B cell (primary cell): Measurements from ENCODE around the gene IKZF2. TPM values are rescaled to one million over a fixed set of nuclear protein-coding genes. Genes with fewer than 3 reads are reported as not detected.

Experiments
- ATAC-seq: fragments of 200-7000 bp; cut with Tn5 transposase; one replicate; pipeline ENCODE4 v1.10.0; 2021; ENCODE audit warnings: low read depth, mild to moderate bottlenecking, moderate number of reproducible peaks, moderate library complexity
- CTCF ChIA-PET: fragments of 350-600 bp; sonication (Branson Sonifier 250); formaldehyde crosslinking; loops from one replicate; lab custom pipeline; 2021; ENCODE audit warnings: antibody characterized with exemption, inconsistent platforms; lab: Charles Lee
- POLR2A ChIA-PET: fragments of 350-600 bp; sonication (Branson Sonifier 250); formaldehyde crosslinking; loops from one replicate; lab custom pipeline; 2021; ENCODE audit warnings: antibody characterized with exemption; lab: Charles Lee
- DNase-seq: peaks from one replicate; pipeline ENCODE4 v3.0.0; 2013
- H2AFZ ChIP-seq: 2 replicates; pipeline ENCODE4 v1.6.1; 2012; ENCODE audit warnings: mild to moderate bottlenecking, low read depth, low read length; ENCODE audit not compliant: insufficient read depth, poor library complexity, severe bottlenecking
- H3K27ac ChIP-seq, 2 donors: 1 replicate in 1 of 2; 2 replicates in 1 of 2; pipeline ENCODE4 v1.5.1; 2012 to 2013; ENCODE audit warnings: low read length in 2 of 2, mild to moderate bottlenecking in 2 of 2, moderate library complexity in 1 of 2
- H3K27me3 ChIP-seq, 4 experiments: fragments of 200-600 bp in 1 of 4; sonication (generic) in 1 of 4; replicated peaks in 1 of 4; 1 replicate in 2 of 4; 2 replicates in 2 of 4; pipeline versions ENCODE4 v1.6.1 to v1.7.0; 2013 to 2016; ENCODE audit warnings: low read length in 3 of 4, mild to moderate bottlenecking in 2 of 4, mixed read lengths in 1 of 4, moderate library complexity in 1 of 4; ENCODE audit not compliant: insufficient read depth in 4 of 4, control insufficient read depth in 3 of 4; ENCODE audit errors: control extremely low read depth in 1 of 4
- H3K36me3 ChIP-seq, 2 experiments: replicated peaks in 1 of 2; 1 replicate in 1 of 2; 2 replicates in 1 of 2; pipeline versions ENCODE4 v1.6.1 to v1.7.1; 2013; ENCODE audit warnings: low read length in 1 of 2; ENCODE audit not compliant: insufficient read depth in 2 of 2, control insufficient read depth in 1 of 2; ENCODE audit errors: control extremely low read depth in 1 of 2, extremely low read depth in 1 of 2
- H3K4me1 ChIP-seq, 2 donors: fragments of 200-600 bp in 1 of 2; sonication (generic) in 1 of 2; 1 replicate in 1 of 2; 2 replicates in 1 of 2; pipeline versions ENCODE4 v1.5.1 to v1.6.1; 2013 to 2017; ENCODE audit warnings: low read length in 2 of 2; ENCODE audit not compliant: control insufficient read depth in 2 of 2, insufficient read depth in 2 of 2
- H3K4me2 ChIP-seq: replicated peaks from 2 replicates; pipeline ENCODE3; 2012; ENCODE audit warnings: mild to moderate bottlenecking, low read depth, low read length; ENCODE audit not compliant: poor library complexity, severe bottlenecking
- H3K4me3 ChIP-seq, 5 experiments: fragments of 200-600 bp in 1 of 5; sonication (generic) in 1 of 5; 1 replicate in 3 of 5; 2 replicates in 2 of 5; pipeline versions ENCODE4 v1.5.1 to v1.7.0; 2011 to 2016; ENCODE audit warnings: low read length in 4 of 5, mild to moderate bottlenecking in 4 of 5, low read depth in 2 of 5, control low read depth in 1 of 5, moderate library complexity in 1 of 5; ENCODE audit not compliant: insufficient read depth in 1 of 5; ENCODE audit errors: control extremely low read depth in 1 of 5, extremely low read depth in 1 of 5
- H3K79me2 ChIP-seq: fragments of 200-600 bp; sonication (generic); one replicate; pipeline ENCODE4 v1.6.0; 2016; ENCODE audit warnings: low read length; ENCODE audit not compliant: control insufficient read depth, insufficient read depth
- H3K9ac ChIP-seq: fragments of 200-600 bp; sonication (generic); 2 replicates; pipeline ENCODE4 v1.6.1; 2017; ENCODE audit warnings: mild to moderate bottlenecking, low read length, moderate library complexity
- H3K9me3 ChIP-seq, 3 donors: one replicate each; pipeline versions ENCODE4 v1.6.1 to v1.7.1; 2013; ENCODE audit warnings: low read length in 2 of 3; ENCODE audit not compliant: control insufficient read depth in 2 of 3, insufficient read depth in 1 of 3; ENCODE audit errors: control extremely low read depth in 1 of 3
- H4K20me1 ChIP-seq: 2 replicates; pipeline ENCODE4 v1.6.0; 2012; ENCODE audit warnings: mild to moderate bottlenecking, low read length; ENCODE audit not compliant: insufficient read depth, control insufficient read depth, poor library complexity, severe bottlenecking
- H3K27ac Mint-ChIP-seq: one replicate; pipeline ENCODE4 v1.8.0; 2021; ENCODE audit warnings: mixed read lengths
- H3K27me3 Mint-ChIP-seq: one replicate; pipeline ENCODE4 v1.8.0; 2021; ENCODE audit warnings: mixed read lengths
- H3K4me1 Mint-ChIP-seq: one replicate; pipeline ENCODE4 v1.8.0; 2021; ENCODE audit warnings: mixed read lengths
- H3K4me3 Mint-ChIP-seq: one replicate; pipeline ENCODE4 v1.8.0; 2021; ENCODE audit warnings: mixed read lengths
- H3K9me3 Mint-ChIP-seq: one replicate; pipeline ENCODE4 v1.8.0; 2022; ENCODE audit warnings: mixed read lengths; ENCODE audit not compliant: insufficient read depth
- EZH2 ChIP-seq: IDR thresholded peaks from 2 replicates; pipeline ENCODE4 v1.6.1; 2012; ENCODE audit warnings: borderline replicate concordance, low read depth, mild to moderate bottlenecking, moderate library complexity, low read length; ENCODE audit not compliant: insufficient read depth, poor library complexity, severe bottlenecking
- WGBS: methylation state at CpG from one replicate; pipeline ENCODE4 v1.1.5; 2013; ENCODE audit warnings: missing lambda C conversion rate; ENCODE audit not compliant: insufficient coverage; 5-methylcytosine and 5-hydroxymethylcytosine counted together
- intact Hi-C: fragments of 100-400 bp; cut with micrococcal nuclease; formaldehyde crosslinking; loops from one replicate; pipeline ENCODE4 v1.10.0; 2022
- polyA plus RNA-seq: library from polyadenylated mRNA; depleted of rRNA; stranded (reverse); fragments of >200 nt; gene quantifications from 2 replicates; pipeline ENCODE4 v1.2.3, GENCODE V29; 2012
- total RNA-seq, 2 donors: library from RNA; stranded (reverse); fragments of 120-200 nt in 1 of 2; gene quantifications; 1 replicate in 1 of 2; 2 replicates in 1 of 2; pipeline versions ENCODE4 v1.2.3 to v1.2.4, GENCODE V29; 2013 to 2022
- TF ChIP-seq, protein P1 (sequence below): fragments of 200-600 bp; IDR thresholded peaks from one replicate; pipeline ENCODE4 v1.8.0; 2022; ENCODE audit warnings: antibody characterized with exemption, mild to moderate bottlenecking

Gene IKZF2
- total and polyA plus RNA-seq, 2 donors (not counting 1 experiment from before 2014, with no cell fraction given) = 2.5 to 49.3 TPM

DNA sequence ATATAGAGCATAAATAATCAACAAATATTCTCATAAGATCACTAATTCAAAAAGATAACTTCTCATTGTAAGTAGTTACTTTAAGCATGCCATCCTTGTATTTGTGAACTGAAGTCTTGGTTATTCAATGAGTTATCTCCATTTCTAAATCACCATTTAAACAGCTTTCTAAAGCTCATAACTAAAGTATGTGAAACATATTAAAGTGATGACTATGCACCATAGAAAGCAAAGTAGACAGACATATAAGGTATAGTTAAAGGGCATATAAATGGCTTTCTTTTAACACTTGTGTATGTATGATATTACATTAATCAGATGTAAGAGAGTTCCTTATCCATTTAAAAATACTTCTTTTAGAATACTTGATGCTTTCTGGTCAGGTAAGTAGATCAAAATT, 83.5 kb downstream of the IKZF2 start:
- Histone ChIP-seq H4K20me1 (no peaks in the 10 kb centered on the region), H3K27ac (no peak overlapping the region), H3K9me3 (peaks cover 0 to 1% (median 0%) of the 10 kb centered on the region in 3 donors), H2AFZ (no peak overlapping the region), H3K4me2 (no peak overlapping the region), H3K79me2 (peaks cover 20% of the 10 kb centered on the region), H3K4me1 (peaks cover 3 to 11% of the 10 kb centered on the region in 2 donors), H3K36me3 (no peaks in the 10 kb centered on the region), H3K27me3 (no peaks in the 10 kb centered on the region), H3K4me3 (no peak overlapping the region), H3K9ac (no peak overlapping the region)
- no peak for ATAC-seq
- H3K27me3 Mint-ChIP-seq = no peaks in the 10 kb centered on the region
- H3K4me1 Mint-ChIP-seq = peaks cover 24% of the 10 kb centered on the region
- ChIA-PET CTCF (no interaction called here), POLR2A (no interaction called here)
- H3K9me3 Mint-ChIP-seq = no peaks in the 10 kb centered on the region
- intact Hi-C loops = no loop called here
- TF ChIP-seq, protein P1, sequence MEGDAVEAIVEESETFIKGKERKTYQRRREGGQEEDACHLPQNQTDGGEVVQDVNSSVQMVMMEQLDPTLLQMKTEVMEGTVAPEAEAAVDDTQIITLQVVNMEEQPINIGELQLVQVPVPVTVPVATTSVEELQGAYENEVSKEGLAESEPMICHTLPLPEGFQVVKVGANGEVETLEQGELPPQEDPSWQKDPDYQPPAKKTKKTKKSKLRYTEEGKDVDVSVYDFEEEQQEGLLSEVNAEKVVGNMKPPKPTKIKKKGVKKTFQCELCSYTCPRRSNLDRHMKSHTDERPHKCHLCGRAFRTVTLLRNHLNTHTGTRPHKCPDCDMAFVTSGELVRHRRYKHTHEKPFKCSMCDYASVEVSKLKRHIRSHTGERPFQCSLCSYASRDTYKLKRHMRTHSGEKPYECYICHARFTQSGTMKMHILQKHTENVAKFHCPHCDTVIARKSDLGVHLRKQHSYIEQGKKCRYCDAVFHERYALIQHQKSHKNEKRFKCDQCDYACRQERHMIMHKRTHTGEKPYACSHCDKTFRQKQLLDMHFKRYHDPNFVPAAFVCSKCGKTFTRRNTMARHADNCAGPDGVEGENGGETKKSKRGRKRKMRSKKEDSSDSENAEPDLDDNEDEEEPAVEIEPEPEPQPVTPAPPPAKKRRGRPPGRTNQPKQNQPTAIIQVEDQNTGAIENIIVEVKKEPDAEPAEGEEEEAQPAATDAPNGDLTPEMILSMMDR = no peak
- TF ChIP-seq EZH2 = no peak
- no peak overlapping the region for H3K27ac Mint-ChIP-seq
- no peak for DNase-seq
- H3K4me3 Mint-ChIP-seq = no peak overlapping the region

GRCh38 chr2:213066443-213066743, 85.0 kb downstream of the IKZF2 start:
- Histone ChIP-seq H4K20me1 (no peaks in the 10 kb centered on the region), H3K36me3 (no peaks in the 10 kb centered on the region), H3K4me3 (peak overlapping the region in 1 of 5 experiments; percentile 13), H3K27me3 (no peaks in the 10 kb centered on the region), H3K4me1 (peaks cover 3 to 11% of the 10 kb centered on the region in 2 donors), H2AFZ (peak overlapping the region; percentile 41), H3K9me3 (peaks cover 0 to 1% (median 0%) of the 10 kb centered on the region in 3 donors), H3K4me2 (peak overlapping the region; percentile 50), H3K79me2 (peaks cover 20% of the 10 kb centered on the region), H3K27ac (no peak overlapping the region), H3K9ac (peak overlapping the region; percentile 9)
- Mint-ChIP-seq H3K27ac (peak overlapping the region; percentile 28), H3K4me1 (peaks cover 24% of the 10 kb centered on the region), H3K4me3 (peak overlapping the region; percentile 64), H3K9me3 (no peaks in the 10 kb centered on the region), H3K27me3 (no peaks in the 10 kb centered on the region)
- DNase-seq = no peak
- intact Hi-C loops = no loop called here
- ChIA-PET POLR2A (no interaction called here), CTCF (no interaction called here)
- TF ChIP-seq, protein P1 = no peak
- TF ChIP-seq EZH2 = no peak
- WGBS = no CpG with 5 or more reads among the region's 1 CpG
- ATAC-seq = no peak
